HepG2 (cell line): Measurements from ENCODE around the gene SNAI3. TPM values are rescaled to one million over a fixed set of nuclear protein-coding genes. Genes with fewer than 3 reads are reported as not detected.

Source experiments
- EZH2 ChIP-seq: conservative IDR thresholded peaks from 2 replicates; pipeline ENCODE4 v1.6.1; 2012; ENCODE audit warnings: mild to moderate bottlenecking, low read depth, low read length, moderate library complexity
- KMT2B ChIP-seq: IDR thresholded peaks from 2 replicates; pipeline ENCODE4 v1.6.1; 2016; ENCODE audit warnings: missing genetic modification reagents, missing compliant biosample characterization
- TARDBP ChIP-seq: sonication (generic); formaldehyde crosslinking; IDR thresholded peaks from 2 replicates; pipeline ENCODE4 v1.8.0; 2022; ENCODE audit warnings: mild to moderate bottlenecking, missing genetic modification reagents
- TOE1 ChIP-seq: sonication (generic); formaldehyde crosslinking; IDR thresholded peaks from 2 replicates; pipeline ENCODE4 v1.4.0; 2020; ENCODE audit warnings: mild to moderate bottlenecking, missing genetic modification reagents
- ZFAT ChIP-seq: sonication (generic); formaldehyde crosslinking; conservative IDR thresholded peaks from 2 replicates; pipeline ENCODE4 v1.8.1; 2023; ENCODE audit warnings: missing genetic modification reagents, inconsistent platforms
- ZNF225 ChIP-seq: sonication (generic); formaldehyde crosslinking; IDR thresholded peaks from 2 replicates; pipeline ENCODE4 v1.4.0; 2020; ENCODE audit warnings: mild to moderate bottlenecking, missing genetic modification reagents
- ZNF274 ChIP-seq: sonication (generic); formaldehyde crosslinking; IDR thresholded peaks from 2 replicates; pipeline ENCODE4 v1.5.1; 2020; ENCODE audit warnings: mild to moderate bottlenecking, missing genetic modification reagents
- ZNF460 ChIP-seq: sonication (generic); formaldehyde crosslinking; IDR thresholded peaks from 2 replicates; pipeline ENCODE4 v1.5.1; 2020; ENCODE audit warnings: missing genetic modification reagents, mild to moderate bottlenecking, borderline replicate concordance
- ZNF543 ChIP-seq: sonication (generic); formaldehyde crosslinking; IDR thresholded peaks from 2 replicates; pipeline ENCODE4 v1.4.0; 2020; ENCODE audit warnings: mild to moderate bottlenecking, missing genetic modification reagents
- ZNF766 ChIP-seq: sonication (generic); formaldehyde crosslinking; IDR thresholded peaks from 2 replicates; pipeline ENCODE4 v1.5.0; 2020; ENCODE audit warnings: missing genetic modification reagents, borderline replicate concordance
- ZSCAN29 ChIP-seq: sonication (generic); formaldehyde crosslinking; conservative IDR thresholded peaks from 2 replicates; pipeline ENCODE4 v1.4.0; 2020; ENCODE audit warnings: mild to moderate bottlenecking, missing genetic modification reagents
- polyA plus RNA-seq, 8 experiments: library from polyadenylated mRNA; depleted of rRNA in 3 of 8; stranded (reverse) in 7 of 8; unstranded in 1 of 8; fragments of >200 nt; fragmentation: Illumina TruSeq in 4 of 8; extraction: Trizol in 4 of 8; gene quantifications; 2 replicates each; pipeline versions ENCODE4 v1.2.1 to v1.2.3, GENCODE V29; 2011 to 2016; ENCODE audit warnings: low read depth in 4 of 8, missing spikeins in 1 of 8, mixed read lengths in 1 of 8; ENCODE audit not compliant: insufficient read depth in 1 of 8
- total RNA-seq, 5 experiments: library from RNA; depleted of rRNA; stranded (reverse); fragments of >200 nt; fragmentation: Illumina TruSeq; extraction: Trizol; gene quantifications; 2 replicates each; pipeline ENCODE4 v1.2.3, GENCODE V29; 2016; ENCODE audit warnings: low read depth in 1 of 5
- TF ChIP-seq, protein P1 (sequence below), 2 experiments: sonication (generic) in 1 of 2; formaldehyde crosslinking in 1 of 2; IDR thresholded peaks; 2 replicates each; pipeline versions ENCODE4 v1.4.0 to v1.6.1; 2016 to 2020; ENCODE audit warnings: borderline replicate concordance in 1 of 2, low read depth in 1 of 2, mild to moderate bottlenecking in 1 of 2, missing genetic modification reagents in 1 of 2
- TF ChIP-seq, protein P2 (sequence below): sonication (generic); formaldehyde crosslinking; IDR thresholded peaks from 2 replicates; pipeline ENCODE4 v1.4.0; 2020; ENCODE audit warnings: missing genetic modification reagents, borderline replicate concordance
- TF ChIP-seq, protein P3 (sequence below): sonication (generic); formaldehyde crosslinking; IDR thresholded peaks from 2 replicates; pipeline ENCODE4 v1.5.1; 2020; ENCODE audit warnings: mild to moderate bottlenecking, missing genetic modification reagents, moderate library complexity
- TF ChIP-seq, protein P4 (sequence below): sonication (generic); formaldehyde crosslinking; IDR thresholded peaks from 2 replicates; pipeline ENCODE4 v1.5.1; 2020; ENCODE audit warnings: mild to moderate bottlenecking, missing genetic modification reagents, moderate library complexity

The SNAI3 gene
- total and polyA plus RNA-seq, 2 of the 13 experiments (the other 11 are each of a cell fraction or from before 2014, with no cell fraction given) = 0.09 to 0.18 TPM

DNA sequence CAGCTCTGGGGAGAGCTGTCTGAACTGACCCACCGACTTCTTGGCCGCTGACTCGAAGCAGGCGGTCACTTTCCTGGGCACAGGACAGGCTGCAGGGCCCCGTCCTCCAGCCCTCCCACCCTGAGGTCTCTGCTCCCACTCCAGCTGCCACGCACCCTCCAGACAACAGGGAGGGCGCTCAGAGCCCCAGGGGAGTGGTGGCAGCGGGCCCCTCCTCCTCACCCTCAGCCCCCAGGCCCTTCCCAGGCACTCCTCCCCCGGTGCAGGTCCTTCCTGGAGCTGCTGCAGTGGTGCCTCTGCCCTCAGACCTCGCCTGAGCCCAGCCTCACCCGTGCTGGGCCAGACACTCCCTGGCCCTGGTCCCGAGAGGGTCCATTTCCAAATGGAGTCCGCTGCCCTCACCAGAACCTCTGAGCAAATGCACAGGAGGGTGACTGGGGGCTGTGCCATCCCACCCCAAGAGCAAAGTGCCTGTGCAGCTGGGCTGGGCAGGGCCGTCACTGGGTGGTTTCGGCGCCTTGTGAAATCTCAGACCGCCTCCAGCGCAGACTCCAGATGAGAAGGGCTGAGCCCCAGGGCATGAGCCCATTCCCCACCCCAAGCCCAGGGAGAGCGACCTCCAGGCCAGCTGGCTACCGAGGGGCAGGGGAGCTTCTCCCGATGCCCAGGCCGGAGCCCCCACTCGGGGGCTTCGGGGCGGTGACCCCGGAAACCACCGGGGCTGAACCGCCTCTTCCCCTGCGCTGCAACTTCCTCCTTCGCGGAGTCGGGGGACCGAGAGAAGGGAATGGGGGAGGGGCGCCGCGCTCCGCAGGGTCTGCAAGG, 36.2 kb downstream of the SNAI3 start (continued):
- TF ChIP-seq, protein P1, sequence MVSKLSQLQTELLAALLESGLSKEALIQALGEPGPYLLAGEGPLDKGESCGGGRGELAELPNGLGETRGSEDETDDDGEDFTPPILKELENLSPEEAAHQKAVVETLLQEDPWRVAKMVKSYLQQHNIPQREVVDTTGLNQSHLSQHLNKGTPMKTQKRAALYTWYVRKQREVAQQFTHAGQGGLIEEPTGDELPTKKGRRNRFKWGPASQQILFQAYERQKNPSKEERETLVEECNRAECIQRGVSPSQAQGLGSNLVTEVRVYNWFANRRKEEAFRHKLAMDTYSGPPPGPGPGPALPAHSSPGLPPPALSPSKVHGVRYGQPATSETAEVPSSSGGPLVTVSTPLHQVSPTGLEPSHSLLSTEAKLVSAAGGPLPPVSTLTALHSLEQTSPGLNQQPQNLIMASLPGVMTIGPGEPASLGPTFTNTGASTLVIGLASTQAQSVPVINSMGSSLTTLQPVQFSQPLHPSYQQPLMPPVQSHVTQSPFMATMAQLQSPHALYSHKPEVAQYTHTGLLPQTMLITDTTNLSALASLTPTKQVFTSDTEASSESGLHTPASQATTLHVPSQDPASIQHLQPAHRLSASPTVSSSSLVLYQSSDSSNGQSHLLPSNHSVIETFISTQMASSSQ (IDR thresholded peaks at IDR 0.05; ENCODE audit: low read depth) = no peak
- TF ChIP-seq, protein P1 (CRISPR knock-in tag; IDR thresholded peaks at IDR 0.05; ENCODE audit: borderline replicate concordance) = peak; percentile 32; the same call in 1 of the 2 replicates
- TF ChIP-seq TOE1 (CRISPR knock-in tag) = 0 out of 2 replicates have a peak, but pooled peaks have one; percentile 11
- no peak for TF ChIP-seq EZH2
- TF ChIP-seq KMT2B (CRISPR knock-in tag) = 0 out of 2 replicates have a peak, but pooled peaks have one; percentile 3
- no peak for TF ChIP-seq ZNF460 (CRISPR knock-in tag)
- TF ChIP-seq, protein P2, sequence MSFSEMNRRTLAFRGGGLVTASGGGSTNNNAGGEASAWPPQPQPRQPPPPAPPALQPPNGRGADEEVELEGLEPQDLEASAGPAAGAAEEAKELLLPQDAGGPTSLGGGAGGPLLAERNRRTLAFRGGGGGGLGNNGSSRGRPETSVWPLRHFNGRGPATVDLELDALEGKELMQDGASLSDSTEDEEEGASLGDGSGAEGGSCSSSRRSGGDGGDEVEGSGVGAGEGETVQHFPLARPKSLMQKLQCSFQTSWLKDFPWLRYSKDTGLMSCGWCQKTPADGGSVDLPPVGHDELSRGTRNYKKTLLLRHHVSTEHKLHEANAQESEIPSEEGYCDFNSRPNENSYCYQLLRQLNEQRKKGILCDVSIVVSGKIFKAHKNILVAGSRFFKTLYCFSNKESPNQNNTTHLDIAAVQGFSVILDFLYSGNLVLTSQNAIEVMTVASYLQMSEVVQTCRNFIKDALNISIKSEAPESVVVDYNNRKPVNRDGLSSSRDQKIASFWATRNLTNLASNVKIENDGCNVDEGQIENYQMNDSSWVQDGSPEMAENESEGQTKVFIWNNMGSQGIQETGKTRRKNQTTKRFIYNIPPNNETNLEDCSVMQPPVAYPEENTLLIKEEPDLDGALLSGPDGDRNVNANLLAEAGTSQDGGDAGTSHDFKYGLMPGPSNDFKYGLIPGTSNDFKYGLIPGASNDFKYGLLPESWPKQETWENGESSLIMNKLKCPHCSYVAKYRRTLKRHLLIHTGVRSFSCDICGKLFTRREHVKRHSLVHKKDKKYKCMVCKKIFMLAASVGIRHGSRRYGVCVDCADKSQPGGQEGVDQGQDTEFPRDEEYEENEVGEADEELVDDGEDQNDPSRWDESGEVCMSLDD = no peak
- no peak; the same call in none of the 2 replicates for TF ChIP-seq ZNF225 (CRISPR knock-in tag)
- TF ChIP-seq TARDBP (CRISPR knock-in tag) = no peak
- TF ChIP-seq, protein P3, sequence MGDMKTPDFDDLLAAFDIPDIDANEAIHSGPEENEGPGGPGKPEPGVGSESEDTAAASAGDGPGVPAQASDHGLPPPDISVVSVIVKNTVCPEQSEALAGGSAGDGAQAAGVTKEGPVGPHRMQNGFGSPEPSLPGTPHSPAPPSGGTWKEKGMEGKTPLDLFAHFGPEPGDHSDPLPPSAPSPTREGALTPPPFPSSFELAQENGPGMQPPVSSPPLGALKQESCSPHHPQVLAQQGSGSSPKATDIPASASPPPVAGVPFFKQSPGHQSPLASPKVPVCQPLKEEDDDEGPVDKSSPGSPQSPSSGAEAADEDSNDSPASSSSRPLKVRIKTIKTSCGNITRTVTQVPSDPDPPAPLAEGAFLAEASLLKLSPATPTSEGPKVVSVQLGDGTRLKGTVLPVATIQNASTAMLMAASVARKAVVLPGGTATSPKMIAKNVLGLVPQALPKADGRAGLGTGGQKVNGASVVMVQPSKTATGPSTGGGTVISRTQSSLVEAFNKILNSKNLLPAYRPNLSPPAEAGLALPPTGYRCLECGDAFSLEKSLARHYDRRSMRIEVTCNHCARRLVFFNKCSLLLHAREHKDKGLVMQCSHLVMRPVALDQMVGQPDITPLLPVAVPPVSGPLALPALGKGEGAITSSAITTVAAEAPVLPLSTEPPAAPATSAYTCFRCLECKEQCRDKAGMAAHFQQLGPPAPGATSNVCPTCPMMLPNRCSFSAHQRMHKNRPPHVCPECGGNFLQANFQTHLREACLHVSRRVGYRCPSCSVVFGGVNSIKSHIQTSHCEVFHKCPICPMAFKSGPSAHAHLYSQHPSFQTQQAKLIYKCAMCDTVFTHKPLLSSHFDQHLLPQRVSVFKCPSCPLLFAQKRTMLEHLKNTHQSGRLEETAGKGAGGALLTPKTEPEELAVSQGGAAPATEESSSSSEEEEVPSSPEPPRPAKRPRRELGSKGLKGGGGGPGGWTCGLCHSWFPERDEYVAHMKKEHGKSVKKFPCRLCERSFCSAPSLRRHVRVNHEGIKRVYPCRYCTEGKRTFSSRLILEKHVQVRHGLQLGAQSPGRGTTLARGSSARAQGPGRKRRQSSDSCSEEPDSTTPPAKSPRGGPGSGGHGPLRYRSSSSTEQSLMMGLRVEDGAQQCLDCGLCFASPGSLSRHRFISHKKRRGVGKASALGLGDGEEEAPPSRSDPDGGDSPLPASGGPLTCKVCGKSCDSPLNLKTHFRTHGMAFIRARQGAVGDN (CRISPR knock-in tag) = peak; percentile 33
- TF ChIP-seq, protein P4, sequence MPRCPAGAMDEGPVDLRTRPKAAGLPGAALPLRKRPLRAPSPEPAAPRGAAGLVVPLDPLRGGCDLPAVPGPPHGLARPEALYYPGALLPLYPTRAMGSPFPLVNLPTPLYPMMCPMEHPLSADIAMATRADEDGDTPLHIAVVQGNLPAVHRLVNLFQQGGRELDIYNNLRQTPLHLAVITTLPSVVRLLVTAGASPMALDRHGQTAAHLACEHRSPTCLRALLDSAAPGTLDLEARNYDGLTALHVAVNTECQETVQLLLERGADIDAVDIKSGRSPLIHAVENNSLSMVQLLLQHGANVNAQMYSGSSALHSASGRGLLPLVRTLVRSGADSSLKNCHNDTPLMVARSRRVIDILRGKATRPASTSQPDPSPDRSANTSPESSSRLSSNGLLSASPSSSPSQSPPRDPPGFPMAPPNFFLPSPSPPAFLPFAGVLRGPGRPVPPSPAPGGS (CRISPR knock-in tag) = 0 out of 2 replicates have a peak, but pooled peaks have one; percentile 2
- TF ChIP-seq ZNF543 = peak; percentile 85
- TF ChIP-seq ZNF766 (CRISPR knock-in tag) = 0 out of 2 replicates have a peak, but pooled peaks have one; percentile 29
- TF ChIP-seq ZSCAN29 = 0 out of 2 replicates have a peak, but pooled peaks have one; percentile 24
- no peak for TF ChIP-seq ZFAT
- no peak for TF ChIP-seq ZNF274 (CRISPR knock-in tag)
